Measurements from ENCODE around the gene SFTA2. TPM values are rescaled to one million over a fixed set of nuclear protein-coding genes. Genes with fewer than 3 reads are reported as not detected.

Gene SFTA2
- total and polyA plus RNA-seq, 10 of the 15 experiments (the other 5 are each of a cell fraction or from before 2014, with no cell fraction given), result 0.15 to 0.92 (median 0.33) TPM; not detected in 4

DNA sequence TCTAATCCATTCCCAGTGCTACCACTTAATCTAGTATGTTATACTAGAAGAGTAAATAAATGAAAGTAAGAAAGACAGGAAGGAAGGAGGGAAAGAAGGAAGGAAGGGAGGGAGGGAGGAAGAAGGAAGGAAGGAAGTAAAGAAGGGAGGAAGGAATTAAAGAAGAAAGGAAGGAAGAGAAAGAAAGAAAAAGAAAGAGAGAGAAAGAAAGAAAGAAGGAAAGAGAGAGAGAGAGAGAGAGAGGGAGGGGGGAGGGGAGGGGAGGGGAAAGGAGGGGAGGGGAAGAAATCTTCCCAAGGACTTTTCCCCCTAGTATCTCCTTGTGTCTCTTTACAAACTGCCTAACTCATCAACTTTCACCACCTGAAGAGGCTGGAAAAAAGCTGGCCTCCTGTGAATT lies 30.7 kb upstream of the SFTA2 start:
- no peak overlapping the region for H3K4me3 ChIP-seq
- no peak for DNase-seq (ENCODE audit: low read depth, low spot score)
- no peaks in the 10 kb centered on the region for H3K9me3 ChIP-seq (replicated peaks; ENCODE audit: control insufficient read depth, insufficient read depth, low read length)
- intact Hi-C loops (cut with micrococcal nuclease; ENCODE audit: unreplicated experiment) (no loop called here), in situ Hi-C loops (cut with MboI) (no loop called here)
- POLR2A ChIA-PET, result no interaction called here
- H2AFZ ChIP-seq (ENCODE audit: control insufficient read depth, low read depth, low read length), result no peak overlapping the region
- H3K9ac ChIP-seq (ENCODE audit: control insufficient read depth, insufficient read depth, low read length), result no peak overlapping the region
- FAIRE-seq, result no peak
- no peaks in the 10 kb centered on the region for H3K4me1 ChIP-seq (ENCODE audit: control insufficient read depth, insufficient read depth, low read length)
- ATAC-seq, result no peak
- no peak overlapping the region for H3K4me2 ChIP-seq (ENCODE audit: control insufficient read depth, insufficient read depth)
- CTCF ChIA-PET, result no interaction called here
- H3K27ac ChIP-seq (ENCODE audit: control insufficient read depth, insufficient read depth), result no peak overlapping the region
- H4K20me1 ChIP-seq (ENCODE audit: control insufficient read depth, insufficient read depth), result no peaks in the 10 kb centered on the region
- no peaks in the 10 kb centered on the region for H3K36me3 ChIP-seq (ENCODE audit: control insufficient read depth in 2 of 2, insufficient read depth in 2 of 2, low read length in 1 of 2)
- H3K79me2 ChIP-seq (ENCODE audit: control insufficient read depth, insufficient read depth, low read length), result no peaks in the 10 kb centered on the region
- BruUV-seq (replicated peaks), result no TSS peak
- SMC1A ChIA-PET (ENCODE audit: uncharacterized antibody, unreplicated experiment), result no interaction called here
- no peaks in the 10 kb centered on the region; a peak in 1 of 4 replicates for H3K27me3 ChIP-seq (replicated peaks in 1 of 2; ENCODE audit: control insufficient read depth in 2 of 2, insufficient read depth in 2 of 2, low read length in 1 of 2)
- RAD21 ChIA-PET (ENCODE audit: unreplicated experiment), result no interaction called here
- TF ChIP-seq, protein P1, sequence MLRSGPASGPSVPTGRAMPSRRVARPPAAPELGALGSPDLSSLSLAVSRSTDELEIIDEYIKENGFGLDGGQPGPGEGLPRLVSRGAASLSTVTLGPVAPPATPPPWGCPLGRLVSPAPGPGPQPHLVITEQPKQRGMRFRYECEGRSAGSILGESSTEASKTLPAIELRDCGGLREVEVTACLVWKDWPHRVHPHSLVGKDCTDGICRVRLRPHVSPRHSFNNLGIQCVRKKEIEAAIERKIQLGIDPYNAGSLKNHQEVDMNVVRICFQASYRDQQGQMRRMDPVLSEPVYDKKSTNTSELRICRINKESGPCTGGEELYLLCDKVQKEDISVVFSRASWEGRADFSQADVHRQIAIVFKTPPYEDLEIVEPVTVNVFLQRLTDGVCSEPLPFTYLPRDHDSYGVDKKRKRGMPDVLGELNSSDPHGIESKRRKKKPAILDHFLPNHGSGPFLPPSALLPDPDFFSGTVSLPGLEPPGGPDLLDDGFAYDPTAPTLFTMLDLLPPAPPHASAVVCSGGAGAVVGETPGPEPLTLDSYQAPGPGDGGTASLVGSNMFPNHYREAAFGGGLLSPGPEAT (IDR thresholded peaks at IDR 0.05; ENCODE audit: low read depth), result no peak
- no peak for TF ChIP-seq SREBF1 (IDR thresholded peaks at IDR 0.05; ENCODE audit: low read length)
- TF ChIP-seq RB1 (IDR thresholded peaks at IDR 0.05; ENCODE audit: borderline replicate concordance), result no peak
- TF ChIP-seq ZSCAN29 (IDR thresholded peaks at IDR 0.05), result no peak
- no peak for TF ChIP-seq RAD51 (IDR thresholded peaks at IDR 0.05)
- TF ChIP-seq, protein P2, sequence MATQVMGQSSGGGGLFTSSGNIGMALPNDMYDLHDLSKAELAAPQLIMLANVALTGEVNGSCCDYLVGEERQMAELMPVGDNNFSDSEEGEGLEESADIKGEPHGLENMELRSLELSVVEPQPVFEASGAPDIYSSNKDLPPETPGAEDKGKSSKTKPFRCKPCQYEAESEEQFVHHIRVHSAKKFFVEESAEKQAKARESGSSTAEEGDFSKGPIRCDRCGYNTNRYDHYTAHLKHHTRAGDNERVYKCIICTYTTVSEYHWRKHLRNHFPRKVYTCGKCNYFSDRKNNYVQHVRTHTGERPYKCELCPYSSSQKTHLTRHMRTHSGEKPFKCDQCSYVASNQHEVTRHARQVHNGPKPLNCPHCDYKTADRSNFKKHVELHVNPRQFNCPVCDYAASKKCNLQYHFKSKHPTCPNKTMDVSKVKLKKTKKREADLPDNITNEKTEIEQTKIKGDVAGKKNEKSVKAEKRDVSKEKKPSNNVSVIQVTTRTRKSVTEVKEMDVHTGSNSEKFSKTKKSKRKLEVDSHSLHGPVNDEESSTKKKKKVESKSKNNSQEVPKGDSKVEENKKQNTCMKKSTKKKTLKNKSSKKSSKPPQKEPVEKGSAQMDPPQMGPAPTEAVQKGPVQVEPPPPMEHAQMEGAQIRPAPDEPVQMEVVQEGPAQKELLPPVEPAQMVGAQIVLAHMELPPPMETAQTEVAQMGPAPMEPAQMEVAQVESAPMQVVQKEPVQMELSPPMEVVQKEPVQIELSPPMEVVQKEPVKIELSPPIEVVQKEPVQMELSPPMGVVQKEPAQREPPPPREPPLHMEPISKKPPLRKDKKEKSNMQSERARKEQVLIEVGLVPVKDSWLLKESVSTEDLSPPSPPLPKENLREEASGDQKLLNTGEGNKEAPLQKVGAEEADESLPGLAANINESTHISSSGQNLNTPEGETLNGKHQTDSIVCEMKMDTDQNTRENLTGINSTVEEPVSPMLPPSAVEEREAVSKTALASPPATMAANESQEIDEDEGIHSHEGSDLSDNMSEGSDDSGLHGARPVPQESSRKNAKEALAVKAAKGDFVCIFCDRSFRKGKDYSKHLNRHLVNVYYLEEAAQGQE (IDR thresholded peaks at IDR 0.05; ENCODE audit: low read depth, low read length), result no peak
- TF ChIP-seq, protein P3, sequence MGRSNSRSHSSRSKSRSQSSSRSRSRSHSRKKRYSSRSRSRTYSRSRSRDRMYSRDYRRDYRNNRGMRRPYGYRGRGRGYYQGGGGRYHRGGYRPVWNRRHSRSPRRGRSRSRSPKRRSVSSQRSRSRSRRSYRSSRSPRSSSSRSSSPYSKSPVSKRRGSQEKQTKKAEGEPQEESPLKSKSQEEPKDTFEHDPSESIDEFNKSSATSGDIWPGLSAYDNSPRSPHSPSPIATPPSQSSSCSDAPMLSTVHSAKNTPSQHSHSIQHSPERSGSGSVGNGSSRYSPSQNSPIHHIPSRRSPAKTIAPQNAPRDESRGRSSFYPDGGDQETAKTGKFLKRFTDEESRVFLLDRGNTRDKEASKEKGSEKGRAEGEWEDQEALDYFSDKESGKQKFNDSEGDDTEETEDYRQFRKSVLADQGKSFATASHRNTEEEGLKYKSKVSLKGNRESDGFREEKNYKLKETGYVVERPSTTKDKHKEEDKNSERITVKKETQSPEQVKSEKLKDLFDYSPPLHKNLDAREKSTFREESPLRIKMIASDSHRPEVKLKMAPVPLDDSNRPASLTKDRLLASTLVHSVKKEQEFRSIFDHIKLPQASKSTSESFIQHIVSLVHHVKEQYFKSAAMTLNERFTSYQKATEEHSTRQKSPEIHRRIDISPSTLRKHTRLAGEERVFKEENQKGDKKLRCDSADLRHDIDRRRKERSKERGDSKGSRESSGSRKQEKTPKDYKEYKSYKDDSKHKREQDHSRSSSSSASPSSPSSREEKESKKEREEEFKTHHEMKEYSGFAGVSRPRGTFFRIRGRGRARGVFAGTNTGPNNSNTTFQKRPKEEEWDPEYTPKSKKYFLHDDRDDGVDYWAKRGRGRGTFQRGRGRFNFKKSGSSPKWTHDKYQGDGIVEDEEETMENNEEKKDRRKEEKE (IDR thresholded peaks at IDR 0.05), result no peak
- no peak for TF ChIP-seq STAT1 (conservative IDR thresholded peaks at IDR 0.05)
- no peak for TF ChIP-seq FOXK2 (IDR thresholded peaks at IDR 0.05)
- TF ChIP-seq IKZF2 (IDR thresholded peaks at IDR 0.05), result no peak
- TF ChIP-seq HCFC1 (IDR thresholded peaks at IDR 0.05; ENCODE audit: low read length), result no peak
- no peak for TF ChIP-seq ZZZ3 (IDR thresholded peaks at IDR 0.05; ENCODE audit: control insufficient read depth, insufficient read length, low read depth)
- no peak for TF ChIP-seq NFYB (IDR thresholded peaks at IDR 0.05; ENCODE audit: insufficient read depth, low read depth, low read length)
- TF ChIP-seq MYC (IDR thresholded peaks at IDR 0.05; ENCODE audit: insufficient read depth, insufficient read length, insufficient replicate concordance, low read length, severe bottlenecking), result no peak
- TF ChIP-seq, protein P4, sequence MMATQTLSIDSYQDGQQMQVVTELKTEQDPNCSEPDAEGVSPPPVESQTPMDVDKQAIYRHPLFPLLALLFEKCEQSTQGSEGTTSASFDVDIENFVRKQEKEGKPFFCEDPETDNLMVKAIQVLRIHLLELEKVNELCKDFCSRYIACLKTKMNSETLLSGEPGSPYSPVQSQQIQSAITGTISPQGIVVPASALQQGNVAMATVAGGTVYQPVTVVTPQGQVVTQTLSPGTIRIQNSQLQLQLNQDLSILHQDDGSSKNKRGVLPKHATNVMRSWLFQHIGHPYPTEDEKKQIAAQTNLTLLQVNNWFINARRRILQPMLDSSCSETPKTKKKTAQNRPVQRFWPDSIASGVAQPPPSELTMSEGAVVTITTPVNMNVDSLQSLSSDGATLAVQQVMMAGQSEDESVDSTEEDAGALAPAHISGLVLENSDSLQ (IDR thresholded peaks at IDR 0.05), result no peak
- TF ChIP-seq SMARCA5 (IDR thresholded peaks at IDR 0.05), result no peak
